Stimulated activated CD4-positive, alpha-beta T cell treated with anti-CD3 and anti-CD28 coated beads, Interleukin-1b, Interleukin-23, amount 100 ng/mL, for 4 hours (primary cell): ENCODE data around the gene ALOX12.

ENCODE experiments used
- DNase-seq, 2 donors: peaks; one replicate each; pipeline ENCODE4 v3.0.0-alpha.2; 2020; ENCODE audit warnings: low read depth in 2 of 2

ALOX12 gene

DNA sequence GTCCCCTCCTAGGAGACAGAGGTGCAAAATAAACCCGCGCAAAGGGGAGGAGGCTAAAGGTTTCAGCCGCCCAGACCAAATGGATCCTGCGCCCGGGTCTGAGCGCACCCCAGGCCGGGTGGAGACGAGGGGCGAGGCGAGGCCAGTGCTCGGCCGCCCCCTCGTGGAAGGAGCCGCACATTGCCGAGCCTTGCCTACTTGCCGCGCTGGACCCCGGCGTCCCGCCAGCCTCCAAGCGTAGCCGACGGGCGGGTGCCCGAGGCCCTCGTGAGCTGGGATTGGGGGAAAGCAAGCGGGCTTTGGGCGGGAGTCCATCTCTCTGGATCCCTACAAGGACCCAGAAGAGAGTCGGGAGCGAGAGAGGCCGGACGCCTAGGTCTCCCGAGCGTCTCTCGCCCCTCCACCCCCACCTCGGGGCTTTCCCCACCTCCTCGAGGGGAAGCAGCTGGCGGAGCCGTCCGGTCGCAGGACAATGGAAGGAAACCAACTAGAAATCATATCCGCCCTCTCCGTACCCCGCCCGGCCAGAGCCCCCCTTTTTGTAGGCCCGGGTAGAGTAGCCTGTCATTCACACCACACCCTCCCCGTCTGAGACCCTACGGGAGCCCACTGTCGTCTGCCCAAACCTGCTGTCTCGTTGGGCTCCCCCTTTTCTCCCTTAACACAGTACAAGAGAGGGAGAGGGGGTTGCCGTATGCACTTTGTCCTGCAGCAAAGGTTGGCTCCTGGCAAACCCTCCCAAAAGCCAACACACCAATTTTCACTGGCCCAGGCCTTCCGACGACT lies 26.3 kb downstream of the ALOX12 start:
- DNase-seq: peak; percentile 73 to 77

- DNase-seq: no peak
Observed at GRCh38 chr17:7022781-7023571, 27.1 kb downstream of the ALOX12 start, which contains the start of gene BCL6B. TSS of gene BCL6B (plus strand) at chr17:7023050. CDS start at chr17:7023672, 622 bp downstream.

DNA sequence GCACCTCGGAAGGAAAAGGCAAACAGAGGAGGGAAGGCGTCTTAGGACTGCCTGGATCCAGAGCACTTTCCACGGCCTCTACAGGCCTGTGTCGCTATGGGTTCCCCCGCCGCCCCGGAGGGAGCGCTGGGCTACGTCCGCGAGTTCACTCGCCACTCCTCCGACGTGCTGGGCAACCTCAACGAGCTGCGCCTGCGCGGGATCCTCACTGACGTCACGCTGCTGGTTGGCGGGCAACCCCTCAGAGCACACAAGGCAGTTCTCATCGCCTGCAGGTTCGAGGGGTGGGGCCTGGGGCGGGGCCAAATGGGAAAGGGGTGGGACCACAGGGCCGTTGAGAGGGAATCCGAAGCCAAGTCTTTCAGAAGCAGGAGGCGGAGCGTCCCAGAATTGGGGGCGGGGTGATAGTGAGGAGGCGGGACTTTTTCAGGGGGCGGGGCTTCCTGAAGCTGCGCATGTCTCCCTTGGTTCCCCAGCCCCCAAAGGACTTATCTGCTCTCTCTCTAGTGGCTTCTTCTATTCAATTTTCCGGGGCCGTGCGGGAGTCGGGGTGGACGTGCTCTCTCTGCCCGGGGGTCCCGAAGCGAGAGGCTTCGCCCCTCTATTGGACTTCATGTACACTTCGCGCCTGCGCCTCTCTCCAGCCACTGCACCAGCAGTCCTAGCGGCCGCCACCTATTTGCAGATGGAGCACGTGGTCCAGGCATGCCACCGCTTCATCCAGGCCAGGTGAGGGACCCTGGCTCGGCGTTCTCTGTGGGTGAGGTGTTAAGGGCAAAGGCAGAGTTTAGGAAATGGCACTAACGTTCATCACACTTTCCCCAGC lies 27.9 kb downstream of the ALOX12 start:
- peak; percentile 92 to 93 for DNase-seq

GRCh38 chr17:7024402-7024785 lies 28.5 kb downstream of the ALOX12 start:
- no peak for DNase-seq

DNA sequence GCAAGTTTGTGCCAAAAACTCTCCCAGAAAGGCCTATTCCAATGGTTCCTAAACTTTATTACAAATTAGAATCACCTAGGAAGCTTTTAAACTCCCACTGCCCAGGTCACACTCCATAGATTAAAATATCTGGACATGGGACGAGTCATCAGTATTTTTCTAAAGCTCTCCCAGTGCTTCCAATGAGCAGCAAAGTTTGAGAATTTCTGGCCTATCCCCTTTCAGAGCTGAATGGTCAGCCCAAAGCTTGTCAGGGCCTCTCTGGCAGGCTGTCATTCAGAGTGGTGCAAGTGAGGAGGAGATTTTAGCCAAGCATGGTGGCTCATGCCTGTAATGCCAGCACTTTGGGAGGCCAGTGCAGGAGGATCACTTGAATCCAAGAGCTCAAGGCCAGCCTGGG lies 29.4 kb downstream of the ALOX12 start:
- no peak for DNase-seq

GRCh38 chr17:7026471-7027115 lies 30.7 kb downstream of the ALOX12 start:
- DNase-seq: no peak

- no peak for DNase-seq
Observed at GRCh38 chr17:7027335-7027734, 31.5 kb downstream of the ALOX12 start.

DNA sequence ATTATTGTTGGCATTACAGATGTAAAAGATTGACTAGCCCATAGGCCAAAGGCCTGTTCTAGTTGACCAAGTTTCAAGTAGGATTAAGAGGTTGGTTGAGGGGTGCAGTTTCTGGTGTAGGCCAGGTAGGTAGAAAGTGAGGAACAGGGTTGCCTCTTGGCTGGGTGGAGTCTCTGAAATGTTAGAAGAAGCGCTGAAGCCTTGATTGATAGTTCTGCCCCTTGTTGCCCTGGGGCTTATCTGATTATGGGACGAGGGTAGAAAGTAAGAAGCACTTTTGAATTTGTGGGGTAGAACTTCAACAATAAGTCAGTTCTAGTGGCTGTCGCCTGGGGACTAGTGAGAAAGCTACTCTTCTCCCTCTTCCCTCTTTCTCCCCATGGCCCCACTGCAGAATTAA lies 33.2 kb downstream of the ALOX12 start:
- DNase-seq: no peak

- DNase-seq: no peak
Observed at GRCh38 chr17:7029659-7030058, 33.8 kb downstream of the ALOX12 start.

DNA sequence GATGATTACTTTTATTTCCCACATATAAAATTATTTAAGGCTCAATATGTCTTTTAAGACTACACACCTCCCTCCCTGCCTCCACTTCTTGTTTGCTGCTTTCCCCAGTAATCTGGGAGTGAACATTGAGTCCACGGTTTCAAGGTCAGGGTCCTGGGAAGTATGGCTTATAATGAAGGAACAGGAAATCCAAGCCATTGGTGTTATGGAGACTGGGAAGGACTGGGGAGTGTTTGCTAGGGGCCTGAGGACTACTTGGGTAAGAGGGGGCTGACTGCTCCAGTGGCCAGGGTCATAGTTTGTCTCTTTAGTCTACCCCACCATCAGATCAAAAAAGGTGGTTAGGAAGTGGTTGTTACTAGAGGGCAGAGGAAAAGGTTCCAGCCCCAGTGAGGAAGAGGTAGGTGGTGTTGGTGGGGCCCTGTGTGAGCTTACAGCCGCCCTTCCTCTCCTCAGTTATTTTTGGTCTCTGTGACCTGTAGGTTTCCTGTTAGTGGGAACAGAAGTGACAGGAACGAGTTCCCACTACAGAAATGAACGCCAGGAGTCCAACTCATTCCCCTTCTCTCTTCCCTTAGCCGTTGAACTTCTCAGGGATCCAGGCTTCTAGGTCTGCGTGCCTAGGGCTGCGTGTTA lies 39.2 kb downstream of the ALOX12 start:
- DNase-seq: no peak

- DNase-seq: peak; percentile 95 to 96
Observed at GRCh38 chr17:7035591-7036368, 39.9 kb downstream of the ALOX12 start, which contains the start of gene SLC16A13. TSS of gene SLC16A13 (plus strand) at chr17:7036015. CDS start at chr17:7036383, 368 bp downstream.

DNA sequence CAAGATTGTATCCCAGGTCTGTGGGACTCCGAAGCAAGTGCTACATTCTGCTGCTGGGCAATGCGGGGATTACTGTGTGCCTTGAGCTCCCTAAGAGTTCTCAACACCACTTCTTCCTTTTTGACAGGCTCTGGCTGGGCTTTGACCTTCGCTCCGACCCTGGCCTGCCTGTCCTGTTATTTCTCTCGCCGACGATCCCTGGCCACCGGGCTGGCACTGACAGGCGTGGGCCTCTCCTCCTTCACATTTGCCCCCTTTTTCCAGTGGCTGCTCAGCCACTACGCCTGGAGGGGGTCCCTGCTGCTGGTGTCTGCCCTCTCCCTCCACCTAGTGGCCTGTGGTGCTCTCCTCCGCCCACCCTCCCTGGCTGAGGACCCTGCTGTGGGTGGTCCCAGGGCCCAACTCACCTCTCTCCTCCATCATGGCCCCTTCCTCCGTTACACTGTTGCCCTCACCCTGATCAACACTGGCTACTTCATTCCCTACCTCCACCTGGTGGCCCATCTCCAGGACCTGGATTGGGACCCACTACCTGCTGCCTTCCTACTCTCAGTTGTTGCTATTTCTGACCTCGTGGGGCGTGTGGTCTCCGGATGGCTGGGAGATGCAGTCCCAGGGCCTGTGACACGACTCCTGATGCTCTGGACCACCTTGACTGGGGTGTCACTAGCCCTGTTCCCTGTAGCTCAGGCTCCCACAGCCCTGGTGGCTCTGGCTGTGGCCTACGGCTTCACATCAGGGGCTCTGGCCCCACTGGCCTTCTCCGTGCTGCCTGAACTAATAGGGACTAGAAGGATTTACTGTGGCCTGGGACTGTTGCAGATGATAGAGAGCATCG lies 42.4 kb downstream of the ALOX12 start:
- no peak for DNase-seq

GRCh38 chr17:7039832-7040231 lies 44.0 kb downstream of the ALOX12 start:
- DNase-seq: no peak

DNA sequence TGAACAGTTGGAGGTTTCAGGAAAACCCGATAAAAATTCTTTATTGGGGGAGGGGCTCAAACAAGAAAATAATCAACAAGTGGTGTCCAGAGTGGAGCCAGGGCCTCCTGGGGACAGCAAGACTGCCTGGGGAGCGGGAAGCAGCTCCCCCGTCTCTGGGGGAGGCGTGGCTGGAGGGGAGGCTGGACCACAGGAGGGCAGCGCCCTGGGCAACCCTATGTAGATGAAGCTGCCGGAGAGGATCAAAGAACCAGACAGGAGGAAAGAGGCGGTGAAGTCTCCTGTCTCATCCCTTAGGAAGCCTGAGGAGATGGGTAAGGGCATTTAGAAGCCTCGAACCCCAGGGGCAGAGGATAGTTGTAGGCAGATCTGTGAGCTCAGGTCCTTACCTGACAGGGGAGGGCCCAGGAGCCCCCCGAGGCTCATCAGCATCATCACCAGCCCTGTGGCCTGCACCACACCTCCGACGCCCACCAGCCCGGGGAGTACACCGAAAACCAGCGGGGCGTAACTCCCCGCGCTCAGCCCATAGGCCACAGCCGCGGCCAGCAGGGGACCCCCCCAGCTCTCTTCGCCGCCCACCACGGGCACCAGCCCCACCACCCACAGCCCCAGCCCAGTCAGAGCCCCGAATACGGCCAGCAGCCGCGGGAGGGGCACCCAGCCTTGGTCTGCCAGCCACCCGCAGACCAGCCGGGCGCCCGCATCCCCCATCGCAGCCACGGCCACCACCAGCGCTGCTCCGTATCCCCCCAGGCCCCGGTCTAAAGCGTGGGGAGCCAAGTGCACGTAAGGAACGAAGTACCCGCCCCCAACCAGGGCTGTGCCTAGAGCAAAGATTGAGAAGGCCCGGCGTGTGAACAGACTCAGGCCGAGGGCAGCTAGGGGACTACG lies 46.0 kb downstream of the ALOX12 start:
- DNase-seq: no peak

DNA sequence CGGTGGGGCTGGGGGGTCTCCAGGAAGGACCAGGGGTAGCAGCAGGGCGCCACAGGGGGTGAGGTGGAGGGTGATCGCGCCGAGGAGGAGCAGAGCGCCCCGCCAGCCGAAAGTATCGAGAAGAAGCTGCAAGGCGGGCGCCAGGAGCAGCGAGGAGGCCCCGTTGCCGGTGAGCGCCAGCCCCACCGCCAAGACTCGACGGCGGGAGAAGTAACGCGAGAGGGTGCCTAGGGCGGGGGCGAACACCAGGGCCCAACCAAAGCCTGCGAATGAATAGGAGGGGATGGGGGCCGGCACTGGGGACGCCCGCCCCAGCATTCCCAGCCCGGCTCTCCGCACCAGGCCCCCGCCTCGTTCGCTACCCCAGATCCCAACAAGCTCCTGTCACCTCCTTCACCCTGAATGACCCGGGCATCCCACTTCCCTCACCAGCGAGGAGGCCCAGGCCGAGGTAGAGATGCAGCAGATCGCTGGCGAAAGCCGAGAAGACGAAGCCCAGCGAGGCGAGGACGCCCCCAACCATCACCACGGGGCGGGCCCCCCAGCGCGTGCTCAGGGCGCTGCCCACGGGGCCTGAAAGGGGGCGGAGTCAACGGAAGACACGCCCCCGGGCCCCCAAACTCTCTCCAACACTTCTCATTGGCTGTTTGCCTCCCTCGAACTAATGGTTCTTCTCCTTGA lies 46.8 kb downstream of the ALOX12 start:
- no peak for DNase-seq

GRCh38 chr17:7043182-7043496 lies 47.3 kb downstream of the ALOX12 start:
- DNase-seq: no peak

GRCh38 chr17:7043497-7044198 lies 47.8 kb downstream of the ALOX12 start, which contains the start of gene SLC16A11:
TSS of gene SLC16A11 (minus strand) at chr17:7044092. CDS start at chr17:7043513, 579 bp downstream.
- no peak for DNase-seq
